Activated CD4-positive, alpha-beta T cell treated with anti-CD3 and anti-CD28 coated beads, Interleukin-2, amount 50 U/mL, for 4 hours (primary cell): Measurements from ENCODE around the gene PAWR.
"Not testable (repeated sequence)": the region's sequence is repeated elsewhere in the genome, so short reads cannot be mapped to it uniquely, and the experiment has no call there.

ENCODE experiments used
- DNase-seq, 2 experiments: peaks; one replicate each; pipeline ENCODE4 v3.0.0-alpha.2; 2020

The PAWR gene

GRCh38 chr12:79587368-79587767 is 103.4 kb downstream of the PAWR start:
- no peak for DNase-seq

DNA sequence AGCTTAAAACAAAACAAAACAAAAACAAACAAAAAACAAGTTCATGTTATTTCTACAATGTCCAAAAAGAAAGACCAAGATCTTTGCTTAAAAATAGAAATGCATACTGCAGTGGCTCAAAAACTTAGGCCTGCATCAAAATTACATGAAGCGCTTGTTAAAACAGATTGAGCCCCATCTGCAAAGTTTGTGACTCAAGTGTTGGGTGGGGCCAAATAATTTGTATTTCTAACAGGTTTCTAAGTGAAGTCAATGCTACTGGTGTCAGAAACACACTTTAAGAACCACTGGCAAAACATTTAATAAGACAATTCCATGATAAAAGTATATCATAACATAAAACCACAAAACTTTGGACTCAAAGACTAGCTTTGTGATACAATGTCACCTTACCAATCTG is 105.6 kb downstream of the PAWR start:
- DNase-seq, result no peak

- DNase-seq, result no peak
These were observed 116.9 kb downstream of the PAWR start for GRCh38 chr12:79573820-79574219.

GRCh38 chr12:79569679-79570078 is 121.1 kb downstream of the PAWR start:
- DNase-seq, result no peak

DNA sequence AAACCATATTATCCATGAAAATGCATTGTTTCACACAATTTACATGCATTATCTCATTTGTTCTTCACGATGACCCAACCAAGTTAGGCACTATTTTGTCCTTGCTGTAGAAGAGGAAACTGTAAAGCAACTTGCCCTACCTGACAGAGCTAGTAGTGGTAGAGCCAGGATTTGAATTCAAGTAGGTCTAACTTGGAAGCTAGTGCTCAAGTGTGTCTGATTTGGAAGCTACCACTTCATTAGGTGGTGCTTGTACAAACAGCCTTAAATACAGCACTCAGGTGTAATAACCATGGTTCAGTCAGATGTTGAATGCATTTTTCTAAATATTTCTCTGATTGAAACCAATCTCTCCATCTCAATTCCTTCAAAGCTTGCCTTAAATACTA is 123.6 kb downstream of the PAWR start:
- no peak for DNase-seq

DNA sequence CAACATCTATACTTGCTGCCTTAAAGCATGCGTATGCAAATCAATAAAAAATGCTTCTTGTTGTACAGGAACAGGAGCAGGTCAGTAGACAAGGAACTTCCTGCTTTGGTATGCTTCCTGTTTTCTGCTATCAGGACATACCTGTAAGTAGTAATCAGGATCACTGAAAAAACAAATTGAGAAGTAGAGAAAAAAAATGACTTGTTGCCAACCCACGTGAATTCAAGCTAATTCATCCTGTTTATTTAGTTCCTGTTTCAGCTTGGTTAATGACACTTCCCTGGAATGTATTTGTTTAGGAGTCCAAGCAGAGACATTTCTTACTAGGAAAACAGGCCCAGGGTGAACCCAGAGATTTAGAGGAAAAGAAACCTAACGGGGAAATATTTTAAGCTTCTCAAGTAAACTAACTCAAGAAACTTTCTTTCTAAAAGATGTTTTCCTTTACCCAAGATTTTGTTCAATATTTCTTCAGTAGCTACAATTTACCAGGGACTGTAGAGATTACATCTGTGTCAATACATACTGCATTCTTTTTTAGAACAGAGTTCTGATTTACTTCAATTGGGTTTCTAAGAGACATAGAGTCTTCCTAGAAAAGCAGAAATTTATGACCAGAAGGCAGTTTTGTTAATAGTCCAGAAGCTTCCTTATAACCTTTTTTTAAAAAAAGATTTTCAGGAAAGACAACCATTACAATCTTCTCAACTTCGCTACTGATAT is 124.2 kb downstream of the PAWR start:
- no peak for DNase-seq

DNA sequence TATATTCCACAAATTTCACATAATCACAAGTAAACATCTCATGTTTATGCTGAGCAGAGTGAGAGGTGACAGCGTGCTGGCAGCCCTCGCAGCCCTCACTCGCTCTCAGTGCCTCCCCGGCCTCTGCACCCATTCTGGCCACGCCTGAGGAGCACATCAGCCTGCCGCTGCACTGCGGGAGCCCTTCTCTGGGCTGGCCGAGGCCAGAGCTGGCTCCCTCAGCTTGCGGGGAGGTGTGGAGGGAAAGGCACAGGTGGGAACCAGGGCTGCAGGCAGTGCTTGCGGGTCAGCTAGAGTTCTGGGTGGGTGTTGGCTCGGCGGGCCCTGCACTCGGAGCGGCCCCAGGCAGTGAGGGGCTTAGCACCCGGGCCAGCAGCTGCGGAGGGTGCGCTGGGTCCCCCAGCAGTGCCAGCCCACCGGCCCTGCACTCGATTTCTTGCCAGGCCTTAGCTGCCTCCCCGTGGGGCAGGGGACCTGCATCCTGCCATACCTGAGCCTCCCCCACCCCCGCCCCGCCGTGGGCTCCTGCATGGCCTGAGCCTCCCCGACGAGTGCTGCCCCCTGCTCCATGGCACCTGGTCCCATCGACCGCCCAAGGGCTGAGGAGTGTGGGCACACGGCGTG is 125.9 kb downstream of the PAWR start:
- DNase-seq, result not testable (repeated sequence)

DNA sequence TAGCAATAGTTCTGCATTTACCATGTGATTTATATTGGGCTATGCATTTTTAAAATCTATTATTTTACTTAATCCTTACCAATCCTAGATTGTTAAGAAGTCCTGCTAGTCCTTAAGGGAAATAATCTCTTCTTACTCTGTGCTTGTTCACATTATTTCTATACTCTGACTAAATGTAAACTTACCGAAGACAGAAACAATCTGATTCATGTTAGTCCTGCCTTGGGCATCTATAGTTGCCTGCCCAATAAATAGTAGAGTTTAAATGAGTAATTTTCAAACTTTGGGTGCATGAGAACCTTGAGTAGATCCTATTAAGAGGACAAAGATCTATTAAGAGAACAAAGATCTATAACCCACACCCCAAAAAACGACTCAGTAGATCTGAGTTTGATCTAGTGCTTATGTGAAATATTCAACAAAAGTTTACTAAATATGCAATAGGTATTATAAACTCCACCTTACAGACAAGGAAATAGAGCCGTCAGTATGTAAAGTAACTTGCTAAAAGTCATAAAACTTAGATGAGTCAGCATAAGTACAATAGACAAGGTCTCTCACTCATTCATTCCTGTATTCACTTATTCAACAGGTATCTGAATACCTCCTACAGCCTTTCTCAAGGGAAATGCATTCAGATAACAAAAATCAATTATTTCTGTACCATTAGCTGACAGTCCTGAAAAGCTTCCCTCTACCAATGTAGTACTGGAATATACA is 127.6 kb downstream of the PAWR start:
- DNase-seq, result no peak

- DNase-seq, result no peak
These were observed 129.2 kb downstream of the PAWR start for GRCh38 chr12:79561401-79562132.

GRCh38 chr12:79560225-79560889 is 130.4 kb downstream of the PAWR start:
- no peak for DNase-seq

DNA sequence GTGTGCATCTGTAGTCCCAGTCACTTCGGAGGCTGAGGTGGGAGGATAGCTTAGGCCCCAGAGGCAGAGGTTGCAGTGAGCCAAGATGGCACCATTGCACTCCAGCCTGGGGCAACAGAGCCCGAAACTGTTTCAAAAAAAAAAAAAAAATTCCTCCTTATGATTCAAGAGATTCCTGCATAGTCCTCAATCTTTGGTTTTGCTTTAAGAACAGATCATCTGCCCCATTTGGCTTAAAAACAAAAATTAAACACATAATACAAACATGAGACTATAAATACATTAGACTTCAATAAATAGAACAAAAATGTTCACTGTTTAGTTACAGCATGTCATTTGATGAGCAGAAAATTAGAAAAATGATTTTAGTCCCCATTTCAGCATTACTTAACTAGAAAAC is 131.2 kb downstream of the PAWR start:
- no peak for DNase-seq

- DNase-seq, result no peak
These were observed 131.8 kb downstream of the PAWR start for GRCh38 chr12:79558924-79559469.

GRCh38 chr12:79557690-79558315 is 133.0 kb downstream of the PAWR start:
- no peak for DNase-seq

DNA sequence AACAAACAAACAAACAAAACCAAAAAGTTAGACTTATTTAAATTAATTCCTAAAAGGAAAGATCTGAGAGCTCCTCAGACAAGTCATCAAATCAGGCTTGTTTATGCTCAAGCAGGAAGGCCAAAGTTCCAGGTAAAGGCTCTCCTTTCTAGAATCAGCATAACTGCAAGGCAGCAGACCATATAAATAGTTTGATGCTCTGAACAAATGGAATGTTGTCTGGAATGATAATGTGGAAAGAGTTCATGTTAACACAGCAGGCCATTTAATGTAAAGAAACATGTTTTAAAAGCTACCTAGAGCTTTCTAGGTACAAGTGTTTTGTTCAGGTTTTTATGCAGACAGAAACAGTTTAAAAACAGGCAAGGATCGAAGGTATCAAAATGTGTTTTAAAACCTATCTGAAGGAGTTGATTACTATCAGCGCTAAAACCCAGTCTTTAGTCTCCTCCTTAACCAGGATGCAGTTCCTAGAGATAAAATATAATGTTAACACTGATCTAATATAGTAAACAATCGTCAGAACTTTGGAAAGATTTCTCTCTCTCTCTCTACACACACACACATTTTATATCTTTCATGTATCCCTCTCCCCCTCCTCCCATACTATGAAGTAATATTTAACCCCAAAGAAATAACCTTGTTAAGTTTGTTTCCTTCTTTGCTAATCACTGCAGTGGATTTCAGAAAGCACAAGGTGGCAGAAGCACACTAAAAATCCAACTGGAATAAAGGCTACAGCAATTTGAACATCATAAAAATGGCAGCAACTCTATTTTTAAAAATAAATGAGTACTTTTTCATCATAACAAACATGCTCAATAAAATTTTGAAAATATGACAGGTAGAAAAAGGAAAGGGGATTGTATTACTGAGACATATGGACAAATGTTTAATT is 135.5 kb downstream of the PAWR start:
- no peak for DNase-seq

- no peak for DNase-seq
These were observed 136.7 kb downstream of the PAWR start for GRCh38 chr12:79553863-79554574.

DNA sequence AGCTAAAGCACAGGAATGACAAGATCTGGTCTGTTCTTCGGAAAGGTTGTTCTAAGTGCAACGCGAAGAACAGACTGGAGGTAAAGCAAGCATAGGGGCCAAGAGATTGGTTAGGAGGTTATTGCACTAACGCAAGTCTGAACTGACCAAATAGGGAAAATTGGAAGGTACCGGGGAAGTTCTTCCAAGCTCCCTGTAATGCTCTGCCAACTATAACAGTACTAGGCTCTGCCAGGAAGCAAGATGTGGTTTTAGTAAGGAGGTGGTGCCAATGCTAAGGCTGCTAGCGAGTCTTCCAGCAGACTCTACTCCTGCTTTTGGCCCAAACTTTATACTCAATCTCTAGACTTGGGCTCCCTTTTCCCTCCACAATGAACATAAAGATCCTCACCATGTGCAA is 138.6 kb downstream of the PAWR start:
- no peak for DNase-seq

DNA sequence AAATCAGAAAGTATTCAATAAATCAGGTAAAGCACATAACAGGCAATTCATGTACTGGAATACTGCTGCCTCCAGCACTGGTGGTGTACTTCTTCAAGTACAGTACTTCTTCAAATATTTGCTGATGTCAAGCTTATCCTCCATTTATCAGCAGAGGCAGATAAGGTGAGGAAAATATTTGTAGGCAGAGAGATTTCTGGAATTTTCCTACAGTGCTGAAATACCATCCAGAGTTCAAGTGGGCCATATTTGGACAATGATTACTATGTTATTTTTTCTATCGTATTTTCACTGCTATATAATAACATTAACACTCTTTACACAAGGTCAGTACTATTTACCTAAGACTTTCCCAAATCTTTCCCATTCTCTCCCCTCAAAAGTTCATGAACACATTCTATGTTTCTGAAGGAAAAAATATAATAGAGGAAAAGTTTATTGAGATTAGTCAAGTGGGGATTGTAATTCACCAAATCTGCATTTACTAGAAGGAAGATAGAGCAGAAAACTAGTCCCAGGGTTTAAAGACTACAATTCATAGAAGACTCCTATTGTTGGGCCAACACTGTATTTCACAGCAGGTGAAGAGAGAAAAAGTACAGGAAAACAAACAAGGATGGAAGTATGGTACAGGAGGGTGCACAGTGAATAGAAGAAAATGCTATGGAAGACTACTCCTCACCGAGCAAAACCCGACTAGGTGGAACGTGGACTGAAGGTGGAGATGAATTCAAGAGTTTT is 141.1 kb downstream of the PAWR start:
- DNase-seq, result no peak

- no peak for DNase-seq
These were observed 142.2 kb downstream of the PAWR start for GRCh38 chr12:79548610-79548924.

DNA sequence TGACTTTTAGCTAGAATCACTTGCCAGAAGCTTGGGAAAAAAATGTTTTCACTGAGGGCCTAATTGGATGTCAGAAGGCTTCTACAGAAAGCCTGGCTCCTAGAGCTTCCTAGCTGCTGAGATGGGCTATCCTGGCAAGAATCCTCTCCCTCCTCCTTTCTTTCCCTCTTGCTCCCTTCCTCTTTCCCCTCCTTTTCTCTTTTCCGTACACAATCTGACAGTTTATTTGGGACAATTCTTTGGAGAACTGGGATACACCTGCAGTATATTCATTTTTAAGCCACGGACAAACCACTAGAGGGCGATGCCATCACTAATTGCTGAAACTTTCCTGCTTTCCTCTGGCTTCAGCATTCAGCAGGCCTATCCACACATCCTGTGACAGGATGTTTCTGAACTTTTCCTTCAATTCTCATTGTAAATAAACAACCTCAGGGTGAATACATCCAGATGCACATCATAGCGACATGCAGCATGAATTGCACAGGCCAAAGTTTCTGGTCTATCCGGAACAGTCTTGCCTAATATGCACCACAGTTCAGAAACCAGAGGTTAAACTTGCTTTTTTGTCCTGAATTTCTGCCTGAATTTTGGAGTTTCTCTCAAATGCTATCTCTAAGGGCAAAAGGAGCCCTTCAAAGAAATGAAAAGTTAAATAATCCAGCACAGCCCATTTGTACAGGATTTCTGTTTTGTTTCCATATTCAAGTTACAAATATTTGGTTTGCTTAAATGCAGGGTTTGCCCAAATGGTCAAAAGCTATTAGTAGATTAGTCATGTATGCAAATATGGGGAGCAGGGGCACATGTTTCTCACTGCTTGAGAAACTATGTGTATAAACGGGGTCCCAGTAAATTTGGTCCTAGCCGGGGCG is 142.8 kb downstream of the PAWR start:
- no peak for DNase-seq
